Cardiac fibroblast (primary cell): Measurements from ENCODE around the gene WSB1.

Source experiments
- DNase-seq, 2 donors: peaks; one replicate each; pipeline versions ENCODE4 v3.0.0 to v3.0.0-alpha.2; 2010; ENCODE audit warnings: low read depth in 2 of 2
- H3K4me3 ChIP-seq, 2 donors: replicated peaks in 1 of 2; 1 replicate in 1 of 2; 2 replicates in 1 of 2; pipeline ENCODE4 v1.5.1; 2011; ENCODE audit warnings: low read depth in 2 of 2, low read length in 2 of 2, mild to moderate bottlenecking in 2 of 2, moderate library complexity in 1 of 2
- TF ChIP-seq, protein P1 (sequence below): IDR thresholded peaks from one replicate; pipeline ENCODE4 v1.5.1; 2011; ENCODE audit warnings: low read depth, mild to moderate bottlenecking, low read length, inconsistent platforms

WSB1 gene, protein sequence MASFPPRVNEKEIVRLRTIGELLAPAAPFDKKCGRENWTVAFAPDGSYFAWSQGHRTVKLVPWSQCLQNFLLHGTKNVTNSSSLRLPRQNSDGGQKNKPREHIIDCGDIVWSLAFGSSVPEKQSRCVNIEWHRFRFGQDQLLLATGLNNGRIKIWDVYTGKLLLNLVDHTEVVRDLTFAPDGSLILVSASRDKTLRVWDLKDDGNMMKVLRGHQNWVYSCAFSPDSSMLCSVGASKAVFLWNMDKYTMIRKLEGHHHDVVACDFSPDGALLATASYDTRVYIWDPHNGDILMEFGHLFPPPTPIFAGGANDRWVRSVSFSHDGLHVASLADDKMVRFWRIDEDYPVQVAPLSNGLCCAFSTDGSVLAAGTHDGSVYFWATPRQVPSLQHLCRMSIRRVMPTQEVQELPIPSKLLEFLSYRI

GRCh38 chr17:27293898-27294688, at the start of gene WSB1:
Gene WSB1, plus strand, starts transcription at chr17:27294114. Its CDS starts 282 bp downstream, at chr17:27294396.
- peak within 1 kb of the TSS; percentile 98 for H3K4me3 ChIP-seq
- peak; percentile 90 to 97 for DNase-seq
- TF ChIP-seq, protein P1, sequence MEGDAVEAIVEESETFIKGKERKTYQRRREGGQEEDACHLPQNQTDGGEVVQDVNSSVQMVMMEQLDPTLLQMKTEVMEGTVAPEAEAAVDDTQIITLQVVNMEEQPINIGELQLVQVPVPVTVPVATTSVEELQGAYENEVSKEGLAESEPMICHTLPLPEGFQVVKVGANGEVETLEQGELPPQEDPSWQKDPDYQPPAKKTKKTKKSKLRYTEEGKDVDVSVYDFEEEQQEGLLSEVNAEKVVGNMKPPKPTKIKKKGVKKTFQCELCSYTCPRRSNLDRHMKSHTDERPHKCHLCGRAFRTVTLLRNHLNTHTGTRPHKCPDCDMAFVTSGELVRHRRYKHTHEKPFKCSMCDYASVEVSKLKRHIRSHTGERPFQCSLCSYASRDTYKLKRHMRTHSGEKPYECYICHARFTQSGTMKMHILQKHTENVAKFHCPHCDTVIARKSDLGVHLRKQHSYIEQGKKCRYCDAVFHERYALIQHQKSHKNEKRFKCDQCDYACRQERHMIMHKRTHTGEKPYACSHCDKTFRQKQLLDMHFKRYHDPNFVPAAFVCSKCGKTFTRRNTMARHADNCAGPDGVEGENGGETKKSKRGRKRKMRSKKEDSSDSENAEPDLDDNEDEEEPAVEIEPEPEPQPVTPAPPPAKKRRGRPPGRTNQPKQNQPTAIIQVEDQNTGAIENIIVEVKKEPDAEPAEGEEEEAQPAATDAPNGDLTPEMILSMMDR: no peak

- peak; percentile 99 for DNase-seq
- peak overlapping the region in 1 of 2 donors; percentile 29 for H3K4me3 ChIP-seq
- TF ChIP-seq, protein P1: no peak
Measured at GRCh38 chr17:27244491-27245223, 49.3 kb upstream of the WSB1 start.

- TF ChIP-seq, protein P1: peak; percentile 70
- DNase-seq: peak; percentile 95 to 97
- H3K4me3 ChIP-seq: peak overlapping the region; percentile 2 to 29
Measured at GRCh38 chr17:27245230-27245696, 48.7 kb upstream of the WSB1 start.

- no peak for DNase-seq
- no peak overlapping the region for H3K4me3 ChIP-seq
- TF ChIP-seq, protein P1: no peak
Measured at GRCh38 chr17:27246537-27246936, 47.4 kb upstream of the WSB1 start.

DNA sequence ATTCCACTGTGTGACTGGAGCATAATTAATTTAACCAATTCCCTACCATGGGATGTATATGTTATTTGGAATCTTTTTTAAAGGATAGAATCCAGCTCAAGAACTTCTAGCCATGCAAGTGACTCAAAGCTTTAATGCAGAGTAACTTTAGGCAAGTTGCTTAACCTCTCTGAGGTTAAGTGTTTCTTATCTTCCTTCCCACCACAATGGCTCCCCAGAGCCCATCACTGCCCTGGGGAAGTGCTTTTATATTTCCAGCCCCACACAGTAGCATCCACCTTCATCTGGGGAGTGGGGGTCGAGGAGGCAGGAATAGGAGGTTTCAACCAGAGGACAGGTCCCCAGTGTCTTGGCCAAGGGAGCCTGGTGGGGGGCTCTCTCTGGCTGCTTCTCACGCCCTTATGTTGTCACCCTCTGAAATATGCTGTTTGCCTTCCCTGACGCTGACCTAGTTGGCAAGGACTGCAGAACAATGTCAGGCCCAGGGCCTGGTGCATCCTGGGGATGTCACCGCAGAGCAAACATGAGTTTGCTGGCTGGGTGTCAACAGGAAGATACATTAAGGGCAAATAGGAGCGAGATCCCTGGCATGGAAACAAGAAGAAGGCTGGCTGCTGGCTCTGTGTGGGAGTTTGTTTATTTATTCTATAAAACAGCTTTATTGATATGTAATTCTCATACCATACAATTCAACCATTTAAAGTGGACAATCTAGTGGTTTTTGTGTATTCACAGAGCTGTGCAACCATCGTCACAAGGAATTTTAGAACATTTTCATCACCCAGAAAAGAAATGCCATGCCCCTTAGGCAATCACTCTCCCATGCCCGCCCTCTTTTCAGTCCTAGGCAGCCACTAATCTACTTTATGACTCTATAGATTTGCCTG, 46.6 kb upstream of the WSB1 start:
- peak; percentile 92 to 94 for DNase-seq
- H3K4me3 ChIP-seq: no peak overlapping the region
- TF ChIP-seq, protein P1: no peak
